SIG-M5 (cell line): ENCODE results near the gene SLFN5.
"Not testable (repeated sequence)": the region's sequence is repeated elsewhere in the genome, so short reads cannot be mapped to it uniquely, and the experiment has no call there.

ENCODE experiments used
- DNase-seq: peaks from one replicate; lab custom pipeline; 2025; lab: John Stamatoyannopoulos, UW

SLFN5 gene

DNA sequence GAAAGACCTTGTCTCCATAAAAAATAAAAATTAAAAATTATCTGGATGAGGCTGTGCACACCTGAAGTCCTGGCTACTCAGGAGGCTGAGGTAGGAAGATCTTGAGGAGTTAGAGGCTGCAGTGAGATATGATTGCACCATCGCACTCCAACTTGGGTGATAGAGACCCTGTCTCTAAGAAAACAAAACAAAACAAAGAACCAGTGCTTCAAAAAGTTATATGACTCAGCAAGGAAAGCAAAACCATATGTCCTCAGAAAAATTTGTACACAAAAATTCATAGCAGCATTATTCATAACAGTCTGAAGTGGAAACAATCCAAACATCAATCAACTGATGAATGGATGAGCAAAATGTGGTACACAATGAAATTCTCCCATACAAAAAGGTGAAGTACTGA, 48.9 kb downstream of the SLFN5 start:
- no peak for DNase-seq

DNA sequence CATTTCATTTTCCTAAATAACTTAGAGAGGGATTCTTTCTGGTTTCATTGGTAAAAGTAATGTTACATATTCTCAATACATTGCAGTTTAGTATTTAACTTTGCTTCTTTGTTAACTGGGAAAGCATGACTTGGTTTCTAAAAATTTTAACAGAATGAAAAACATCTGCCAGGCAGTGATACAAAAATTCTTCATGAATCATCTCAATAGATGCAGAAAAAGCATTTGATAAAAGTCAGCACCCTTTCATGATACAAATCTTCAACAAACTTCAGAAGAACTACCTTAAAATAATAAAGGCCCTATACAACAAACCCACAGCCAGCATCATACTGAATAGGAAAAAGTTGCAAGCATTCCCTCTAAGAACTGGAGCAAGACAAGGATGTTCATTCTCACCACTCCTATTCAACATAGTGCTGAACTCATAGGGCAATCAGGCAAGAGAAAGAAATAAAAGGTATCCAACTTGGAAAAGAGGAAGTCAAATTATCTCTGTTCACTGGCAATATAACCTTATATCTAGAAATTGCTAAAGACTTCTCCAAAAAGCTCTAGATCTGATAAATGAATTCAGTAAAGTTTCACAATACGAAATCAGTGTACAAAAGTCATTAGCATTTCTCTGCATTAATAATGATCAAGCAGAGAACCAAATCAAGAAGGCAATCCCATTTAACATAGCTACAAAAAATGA, 50.4 kb downstream of the SLFN5 start:
- no peak for DNase-seq

- no peak for DNase-seq
Measured at GRCh38 chr17:35294756-35295155, 51.9 kb downstream of the SLFN5 start.

- DNase-seq = no peak
Measured at GRCh38 chr17:35295686-35296085, 52.8 kb downstream of the SLFN5 start.

- DNase-seq = no peak
Measured at GRCh38 chr17:35297666-35298065, 54.8 kb downstream of the SLFN5 start.

DNA sequence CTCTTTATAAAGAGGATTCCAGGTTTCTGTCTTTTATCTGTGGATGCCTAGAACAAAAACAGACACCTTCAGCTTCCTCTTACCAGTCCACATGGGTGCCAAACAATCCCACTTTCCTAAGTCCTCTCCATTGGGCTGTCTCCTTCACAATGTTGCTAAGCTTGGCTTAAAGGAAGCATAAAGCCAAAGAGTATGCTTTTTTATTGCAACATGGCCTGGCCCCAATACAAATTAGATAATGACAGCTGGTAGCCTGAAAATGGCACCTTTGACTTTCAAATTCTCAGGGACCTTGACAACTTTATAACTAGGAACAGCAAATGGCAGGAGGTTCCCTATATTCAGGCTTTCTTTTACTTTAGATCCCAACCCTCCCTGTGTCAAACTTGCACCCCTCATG, 55.8 kb downstream of the SLFN5 start:
- DNase-seq = no peak

DNA sequence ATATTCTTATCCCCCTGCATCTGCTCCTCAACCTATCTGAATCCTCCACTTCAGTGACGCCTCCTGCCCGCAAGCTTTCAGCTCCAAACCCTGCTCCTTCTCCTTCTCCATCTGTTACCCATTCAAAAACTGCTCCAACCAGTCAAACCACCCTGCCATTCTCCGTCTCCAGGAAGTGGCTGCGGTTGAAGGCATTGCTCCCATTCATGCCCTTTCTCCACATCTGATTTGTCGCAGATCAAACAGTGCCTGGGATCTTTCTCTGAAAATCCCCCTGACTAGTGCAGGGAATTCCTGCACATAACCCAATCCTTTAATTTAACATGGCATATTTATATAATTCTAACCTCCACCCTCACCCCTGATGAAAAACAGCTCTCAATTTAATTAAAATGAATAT, 56.3 kb downstream of the SLFN5 start:
- DNase-seq = no peak

- DNase-seq = not testable (repeated sequence)
Measured at GRCh38 chr17:35309345-35309744, 66.5 kb downstream of the SLFN5 start.

DNA sequence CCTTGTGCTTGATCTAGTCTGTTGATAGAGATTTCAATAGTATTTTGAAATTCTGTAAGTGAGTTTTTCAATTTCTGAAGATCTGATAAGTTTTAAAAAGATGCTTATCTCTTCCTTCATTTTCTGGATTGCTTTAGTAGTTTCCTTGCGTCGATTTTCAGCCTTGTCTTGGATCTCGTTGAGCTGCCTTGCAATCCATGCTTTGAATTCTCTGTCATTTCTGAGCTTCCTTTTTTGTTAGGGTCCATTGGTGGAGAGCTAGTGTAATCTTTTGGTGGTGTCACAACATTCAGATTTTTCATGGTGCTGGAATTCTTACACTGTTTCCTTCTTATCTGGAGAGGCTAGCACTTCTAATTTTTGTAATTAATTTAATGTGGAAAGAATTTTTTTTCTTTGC, 69.5 kb downstream of the SLFN5 start:
- no peak for DNase-seq

GRCh38 chr17:35312790-35313711, 70.2 kb downstream of the SLFN5 start:
- no peak for DNase-seq

DNA sequence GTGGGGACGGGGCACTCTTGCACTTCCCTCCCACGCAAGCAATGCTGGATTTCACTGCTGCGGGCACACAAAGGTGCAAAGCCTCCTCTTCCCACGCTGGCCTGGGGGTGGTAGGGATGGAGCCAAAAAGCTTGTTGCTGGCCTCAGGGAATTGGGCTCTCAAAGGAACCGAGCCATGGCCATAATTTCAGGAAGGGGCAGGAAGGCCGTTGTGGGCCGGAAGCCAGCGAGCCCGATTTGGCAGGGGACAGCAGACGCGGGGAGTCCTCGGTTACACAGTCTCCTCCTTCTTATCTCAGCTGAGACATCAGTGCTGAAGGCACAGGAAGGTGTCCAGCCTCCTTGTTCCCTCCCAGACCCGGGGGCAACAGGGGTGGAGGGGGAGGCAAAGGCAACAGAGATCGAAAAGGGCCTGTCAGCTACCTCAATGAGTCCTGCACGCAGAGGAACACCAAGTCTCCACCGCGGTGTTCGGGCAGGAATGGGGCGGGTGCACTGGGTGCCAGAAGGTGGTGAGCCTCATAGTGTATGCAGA, 71.1 kb downstream of the SLFN5 start:
- DNase-seq = no peak

GRCh38 chr17:35314415-35315216, 71.7 kb downstream of the SLFN5 start:
- no peak for DNase-seq

DNA sequence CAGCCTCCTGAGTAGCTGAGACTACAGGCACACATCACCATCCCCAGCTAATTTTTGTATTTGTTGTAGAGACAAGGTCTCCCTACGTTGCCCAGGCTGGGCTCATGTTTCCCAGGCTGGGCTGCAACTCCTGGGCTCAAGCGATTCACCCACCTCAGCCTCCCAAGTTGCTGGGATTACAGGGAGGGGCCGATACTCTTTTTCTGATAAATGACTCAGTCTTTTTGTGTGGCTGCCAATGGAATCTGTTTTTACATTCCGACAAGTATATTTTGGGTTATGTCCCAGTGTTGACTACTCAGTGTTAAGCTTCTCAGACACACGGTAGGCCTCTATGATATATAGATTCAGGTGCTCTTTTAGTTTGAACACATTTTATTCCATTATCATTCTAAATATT, 72.4 kb downstream of the SLFN5 start:
- no peak for DNase-seq

- no peak for DNase-seq
Measured at GRCh38 chr17:35315971-35316370, 73.1 kb downstream of the SLFN5 start.

DNA sequence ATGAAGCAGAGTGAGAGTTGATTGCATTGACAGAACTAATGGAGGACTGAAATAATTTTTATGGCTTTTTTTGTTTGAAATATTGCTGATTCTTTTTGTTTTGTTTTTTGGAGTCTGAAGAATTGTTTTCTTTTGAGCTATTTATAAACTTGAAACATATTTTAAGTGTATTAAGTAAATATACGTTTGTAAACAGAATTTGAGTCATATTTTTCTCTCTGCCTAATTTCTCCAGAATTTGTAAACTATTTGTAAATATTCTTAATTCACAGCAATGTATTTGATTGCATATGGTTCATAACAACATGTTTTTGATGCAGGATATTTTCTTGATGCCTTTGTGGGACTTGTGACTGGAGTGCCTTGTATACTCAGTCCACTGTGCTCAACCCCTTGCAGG, 79.9 kb downstream of the SLFN5 start:
- DNase-seq = no peak
